A549 (cell line): ENCODE measurements around the gene MRFAP1. TPM values are rescaled to one million over a fixed set of nuclear protein-coding genes. Genes with fewer than 3 reads are reported as not detected.

Experiments used
- ATAC-seq, 2 experiments: fragments of 200-7000 bp in 1 of 2; fragments of >200 bp in 1 of 2; cut with Nextera tagmentation in 1 of 2; cut with Tn5 transposase in 1 of 2; 3 replicates each; pipeline versions ENCODE4 v1.8.0 to v1.9.1; 2018 to 2020; ENCODE audit warnings: mild to moderate bottlenecking in 1 of 2, moderate library complexity in 1 of 2
- CTCF ChIA-PET: fragments of 300-600 bp; sonication (Branson Sonifier 250); formaldehyde crosslinking; extraction: SDS; loops from one replicate; lab custom pipeline; 2021; ENCODE audit warnings: antibody characterized with exemption, inconsistent platforms; lab: Yijun Ruan, JAX
- POLR2A ChIA-PET: fragments of 350-600 bp; formaldehyde crosslinking; extraction: SDS; loops from one replicate; lab custom pipeline; 2021; ENCODE audit warnings: antibody characterized with exemption, inconsistent platforms; lab: Yijun Ruan, JAX
- DNase-seq, 2 experiments: peaks; one replicate each; pipeline versions ENCODE4 v3.0.0 to v3.0.0-alpha.2; 2011 to 2016; ENCODE audit warnings: low read depth in 1 of 2, low spot score in 1 of 2
- FAIRE-seq: peaks from 2 replicates; lab custom pipeline; 2011; peaks lifted over from hg19 to GRCh38; lab: Jason Lieb, UNC
- H3K27ac ChIP-seq, 2 experiments: fragments of >200 bp; sonication (Bioruptor Twin); formaldehyde crosslinking; 3 replicates each; pipeline ENCODE4 v1.5.1; 2016 to 2017
- H3K4me1 ChIP-seq: fragments of >200 bp; sonication (Bioruptor Twin); formaldehyde crosslinking; 3 replicates; pipeline ENCODE4 v1.6.1; 2016
- H3K4me2 ChIP-seq: fragments of >200 bp; sonication (Bioruptor Twin); formaldehyde crosslinking; 3 replicates; pipeline ENCODE4 v1.6.1; 2016
- H3K4me3 ChIP-seq: fragments of >200 bp; sonication (Bioruptor Twin); formaldehyde crosslinking; 3 replicates; pipeline ENCODE4 v1.5.1; 2016
- H3K9me3 ChIP-seq: fragments of >200 bp; sonication (Bioruptor Twin); formaldehyde crosslinking; 3 replicates; pipeline ENCODE4 v1.6.1; 2016
- BHLHE40 ChIP-seq: IDR thresholded peaks from 2 replicates; pipeline ENCODE4 v1.6.1; 2012; ENCODE audit warnings: low read depth, low read length, inconsistent platforms
- CHD4 ChIP-seq: fragments of 200-600 bp; sonication (generic); IDR thresholded peaks from 2 replicates; pipeline ENCODE4 v1.6.1; 2016; ENCODE audit warnings: antibody characterized with exemption, mild to moderate bottlenecking, borderline replicate concordance
- EHF ChIP-seq: fragments of 250-450 bp; sonication (Bioruptor Pico); IDR thresholded peaks from 2 replicates; pipeline ENCODE4 v1.5.0; 2020; ENCODE audit warnings: mild to moderate bottlenecking
- GATA3 ChIP-seq: IDR thresholded peaks from 2 replicates; pipeline ENCODE4 v1.6.1; 2012; ENCODE audit warnings: borderline replicate concordance
- HDAC2 ChIP-seq: fragments of 200-600 bp; sonication (generic); IDR thresholded peaks from 2 replicates; pipeline ENCODE4 v1.6.1; 2016
- HEYL ChIP-seq: fragments of 250-450 bp; sonication (Bioruptor Pico); IDR thresholded peaks from 2 replicates; pipeline ENCODE4 v1.8.0; 2021; ENCODE audit warnings: mild to moderate bottlenecking, moderate library complexity
- HOXB5 ChIP-seq: fragments of 250-450 bp; sonication (Bioruptor Pico); IDR thresholded peaks from 2 replicates; pipeline ENCODE4 v1.5.0; 2020; ENCODE audit warnings: mild to moderate bottlenecking, moderate library complexity
- MAFK ChIP-seq: fragments of 450-650 bp; IDR thresholded peaks from 2 replicates; pipeline ENCODE4 v1.6.1; 2014; ENCODE audit not compliant: partially characterized antibody
- MAZ ChIP-seq: fragments of 150-350 bp; IDR thresholded peaks from 2 replicates; pipeline ENCODE4 v1.6.1; 2014; ENCODE audit warnings: antibody characterized with exemption, low read depth, low read length, borderline replicate concordance
- MYC ChIP-seq: IDR thresholded peaks from 2 replicates; pipeline ENCODE4 v1.6.1; 2012; ENCODE audit warnings: mild to moderate bottlenecking, inconsistent platforms, low read length, improper control_type of control experiment, borderline replicate concordance
- NFE2L2 ChIP-seq: fragments of 150-350 bp; conservative IDR thresholded peaks from 2 replicates; pipeline ENCODE4 v1.6.1; 2014; ENCODE audit warnings: low read length
- NPAS2 ChIP-seq: fragments of 250-450 bp; sonication (Bioruptor Pico); IDR thresholded peaks from 2 replicates; pipeline ENCODE4 v1.8.0; 2022; ENCODE audit warnings: mild to moderate bottlenecking, moderate library complexity, borderline replicate concordance
- POLR2A ChIP-seq: IDR thresholded peaks from 2 replicates; pipeline ENCODE4 v1.6.1; 2012; ENCODE audit warnings: mild to moderate bottlenecking, low read length
- POLR2AphosphoS2 ChIP-seq: conservative IDR thresholded peaks from 2 replicates; pipeline ENCODE4 v1.6.1; 2012; ENCODE audit warnings: low read length, improper control_type of control experiment, inconsistent platforms
- RFX5 ChIP-seq: fragments of 450-650 bp; IDR thresholded peaks from 2 replicates; pipeline ENCODE4 v1.7.1; 2014; ENCODE audit warnings: antibody characterized with exemption, mild to moderate bottlenecking, moderate library complexity
- SREBF2 ChIP-seq: fragments of 450-650 bp; IDR thresholded peaks from 2 replicates; pipeline ENCODE4 v1.6.1; 2014; ENCODE audit warnings: mild to moderate bottlenecking, moderate library complexity
- TFCP2L1 ChIP-seq: fragments of 250-450 bp; sonication (Bioruptor Pico); IDR thresholded peaks from 2 replicates; pipeline ENCODE4 v1.5.0; 2021; ENCODE audit warnings: mild to moderate bottlenecking
- TP53 ChIP-seq: fragments of 250-450 bp; sonication (Bioruptor Pico); IDR thresholded peaks from 2 replicates; pipeline ENCODE4 v1.5.0; 2021; ENCODE audit warnings: mild to moderate bottlenecking, moderate library complexity
- ZFP36 ChIP-seq: fragments of 450-650 bp; IDR thresholded peaks from 2 replicates; pipeline ENCODE4 v1.6.1; 2014; ENCODE audit warnings: borderline replicate concordance; ENCODE audit not compliant: partially characterized antibody
- ZNF302 ChIP-seq: fragments of 250-450 bp; sonication (Bioruptor Pico); IDR thresholded peaks from 2 replicates; pipeline ENCODE4 v1.9.0; 2021; ENCODE audit warnings: inconsistent platforms, mild to moderate bottlenecking, moderate library complexity
- WGBS: methylation state at CpG from one replicate; pipeline ENCODE4 v1.1.6; 2017; ENCODE audit errors: missing lambda C conversion rate; 5-methylcytosine and 5-hydroxymethylcytosine counted together
- polyA plus RNA-seq, 4 experiments: library from polyadenylated mRNA; depleted of rRNA in 3 of 4; stranded (reverse); fragments of >200 nt; fragmentation: RNase III in 1 of 4; extraction: RNeasy Plus Mini Kit Qiagen cat#74134 plus additional on column Dnase treatment in 1 of 4; gene quantifications; 2 replicates in 3 of 4; 3 replicates in 1 of 4; pipeline ENCODE4 v1.2.3, GENCODE V29; 2011 to 2017
- TF ChIP-seq, protein P1 (sequence below): IDR thresholded peaks from 2 replicates; pipeline ENCODE4 v1.6.1; 2012
- TF ChIP-seq, protein P2 (sequence below): IDR thresholded peaks from 2 replicates; pipeline ENCODE4 v1.6.1; 2012; ENCODE audit warnings: low read depth, borderline replicate concordance
- TF ChIP-seq, protein P3 (sequence below): fragments of >200 bp; sonication (Bioruptor Twin); formaldehyde crosslinking; IDR thresholded peaks from 3 replicates; pipeline ENCODE4 v1.6.1; 2016

The MRFAP1 gene
- polyA plus RNA-seq, 2 of the 4 experiments (the other 2 are of a cell fraction): 272 to 304 TPM

DNA sequence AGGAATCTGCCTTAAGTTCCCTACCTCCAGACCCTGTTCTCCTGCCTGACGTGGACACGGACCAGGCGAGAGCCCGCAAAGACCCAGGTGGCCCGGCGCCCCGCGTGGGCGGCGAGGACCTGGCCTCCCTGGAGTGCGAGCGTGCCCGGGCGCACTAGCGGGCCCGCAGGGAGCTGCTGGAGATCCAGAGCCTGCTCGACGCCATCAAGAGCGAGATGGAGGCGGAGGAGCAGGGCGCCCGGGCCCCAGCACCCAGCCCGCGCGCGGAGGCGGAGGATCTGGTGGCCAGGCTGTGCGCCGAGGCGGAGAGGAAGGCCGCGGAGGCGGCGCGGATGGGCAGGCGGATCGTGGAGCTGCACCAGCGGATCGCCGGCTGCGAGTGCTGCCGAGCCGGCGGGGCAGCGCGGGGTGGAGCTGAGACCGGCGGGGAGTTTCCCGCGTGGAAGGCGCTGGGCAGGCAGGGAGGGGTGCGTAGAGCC lies 18.2 kb downstream of the MRFAP1 start:
- Histone ChIP-seq H3K4me3 (no peak overlapping the region), H3K4me1 (no peaks in the 10 kb centered on the region), H3K9me3 (no peaks in the 10 kb centered on the region), H3K4me2 (no peak overlapping the region), H3K27ac (no peak overlapping the region)
- ChIA-PET CTCF (interaction anchor here (0.6 to 1.4 kb wide), 2 partner anchors 15 to 18 kb away, joined by 3 to 5 read pairs; partner anchors contain the start of gene MRFAP1), POLR2A (no interaction called here)
- FAIRE-seq: no peak
- WGBS: 92% methylated on average over 34 of the region's 52 CpGs
- DNase-seq: no peak
- no peak for ATAC-seq
- TF ChIP-seq HOXB5 (no peak), MAZ (no peak), POLR2AphosphoS2 (no peak)
- TF ChIP-seq, all 56 proteins: peak for 0

DNA sequence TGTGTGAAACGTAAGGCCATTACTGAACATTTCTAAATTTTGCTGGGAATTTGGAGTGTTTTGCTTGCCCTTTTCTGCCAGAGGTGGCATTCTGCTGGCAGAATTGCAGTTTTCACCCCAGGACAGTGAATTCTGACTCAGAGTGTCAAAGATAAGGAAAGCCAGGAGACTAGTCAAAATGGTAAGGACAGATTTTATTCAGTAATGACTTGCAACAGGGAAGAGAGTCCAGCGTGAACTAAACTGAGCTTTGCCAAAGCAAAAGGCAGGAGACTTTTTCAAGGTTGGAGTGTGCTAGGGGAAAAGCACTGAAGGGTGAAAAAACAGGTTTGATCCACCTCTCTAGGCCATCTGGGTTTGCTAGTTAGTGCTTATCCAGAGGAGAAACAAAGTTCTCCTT lies 19.4 kb downstream of the MRFAP1 start:
- no peak overlapping the region for H3K27ac ChIP-seq
- H3K4me2 ChIP-seq: no peak overlapping the region
- TF ChIP-seq MYC (no peak), HEYL (CRISPR knock-in tag) (no peak), BHLHE40 (no peak), POLR2A (no peak), ZFP36 (no peak), GATA3 (no peak), SREBF2 (no peak), ZNF302 (CRISPR knock-in tag) (no peak), EHF (CRISPR knock-in tag) (no peak), CHD4 (no peak)
- TF ChIP-seq, protein P1, sequence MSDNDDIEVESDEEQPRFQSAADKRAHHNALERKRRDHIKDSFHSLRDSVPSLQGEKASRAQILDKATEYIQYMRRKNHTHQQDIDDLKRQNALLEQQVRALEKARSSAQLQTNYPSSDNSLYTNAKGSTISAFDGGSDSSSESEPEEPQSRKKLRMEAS: no peak
- TF ChIP-seq, protein P2, sequence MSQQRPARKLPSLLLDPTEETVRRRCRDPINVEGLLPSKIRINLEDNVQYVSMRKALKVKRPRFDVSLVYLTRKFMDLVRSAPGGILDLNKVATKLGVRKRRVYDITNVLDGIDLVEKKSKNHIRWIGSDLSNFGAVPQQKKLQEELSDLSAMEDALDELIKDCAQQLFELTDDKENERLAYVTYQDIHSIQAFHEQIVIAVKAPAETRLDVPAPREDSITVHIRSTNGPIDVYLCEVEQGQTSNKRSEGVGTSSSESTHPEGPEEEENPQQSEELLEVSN: no peak
- no peaks in the 10 kb centered on the region for H3K9me3 ChIP-seq
- ATAC-seq: no peak
- CTCF ChIA-PET: interaction anchor here (1.4 to 2.0 kb wide), 2 partner anchors 14 to 114 kb away, joined by 5 to 7 read pairs; a partner anchor contains a TSS
- WGBS: 73% methylated on average over 2 of the region's 2 CpGs
- POLR2A ChIA-PET: no interaction called here
- no peak overlapping the region for H3K4me3 ChIP-seq
- DNase-seq: no peak
- H3K4me1 ChIP-seq: peaks cover 3% of the 10 kb centered on the region; the same call in 1 of the 3 replicates
- no peak for FAIRE-seq

DNA sequence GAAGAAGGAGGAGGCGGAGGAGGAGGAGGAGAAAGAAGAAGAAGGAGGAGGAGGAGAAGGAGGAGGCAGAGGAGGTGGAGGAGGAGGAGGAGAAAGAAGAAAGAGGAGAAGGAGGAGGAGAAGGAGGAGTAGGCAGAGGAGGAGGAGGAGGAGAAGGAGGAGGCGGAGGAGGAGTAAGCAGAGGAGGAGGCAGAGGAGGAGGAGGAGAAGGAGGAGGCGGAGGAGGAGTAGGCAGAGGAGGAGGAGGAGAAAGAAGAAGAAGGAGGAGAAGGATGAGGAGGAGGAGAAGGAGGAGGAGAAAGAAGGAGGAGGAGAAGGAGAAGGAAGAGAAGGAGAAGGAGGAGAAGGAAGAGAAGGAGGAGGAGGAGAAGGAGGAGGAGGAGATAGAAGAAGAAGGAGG lies 19.9 kb downstream of the MRFAP1 start:
- ChIA-PET POLR2A (no interaction called here), CTCF (interaction anchor here (2.0 kb wide), 1 partner anchor 114 kb away, joined by 7 read pairs; no protein-coding TSS in a partner anchor)
- Histone ChIP-seq H3K4me3 (no peak overlapping the region), H3K9me3 (no peaks in the 10 kb centered on the region), H3K4me2 (no peak overlapping the region), H3K4me1 (peaks cover 4% of the 10 kb centered on the region; the same call in 1 of the 3 replicates), H3K27ac (no peak overlapping the region)
- 91% methylated on average over 3 of the region's 3 CpGs for WGBS
- FAIRE-seq (no peak), DNase-seq (no peak), ATAC-seq (no peak)
- TF ChIP-seq GATA3: no peak
- no peak for TF ChIP-seq HDAC2
- no peak for TF ChIP-seq RFX5
- no peak for TF ChIP-seq NFE2L2
- TF ChIP-seq TFCP2L1: no peak
- TF ChIP-seq SREBF2: no peak
- TF ChIP-seq NPAS2 (CRISPR knock-in tag): no peak
- no peak for TF ChIP-seq MAFK
- TF ChIP-seq, protein P3, sequence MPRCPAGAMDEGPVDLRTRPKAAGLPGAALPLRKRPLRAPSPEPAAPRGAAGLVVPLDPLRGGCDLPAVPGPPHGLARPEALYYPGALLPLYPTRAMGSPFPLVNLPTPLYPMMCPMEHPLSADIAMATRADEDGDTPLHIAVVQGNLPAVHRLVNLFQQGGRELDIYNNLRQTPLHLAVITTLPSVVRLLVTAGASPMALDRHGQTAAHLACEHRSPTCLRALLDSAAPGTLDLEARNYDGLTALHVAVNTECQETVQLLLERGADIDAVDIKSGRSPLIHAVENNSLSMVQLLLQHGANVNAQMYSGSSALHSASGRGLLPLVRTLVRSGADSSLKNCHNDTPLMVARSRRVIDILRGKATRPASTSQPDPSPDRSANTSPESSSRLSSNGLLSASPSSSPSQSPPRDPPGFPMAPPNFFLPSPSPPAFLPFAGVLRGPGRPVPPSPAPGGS: no peak
- no peak for TF ChIP-seq TP53 (CRISPR knock-in tag)
